Muscle layer of colon (tissue), 2 donors: ENCODE measurements around the gene MRPL9.
"Not testable (repeated sequence)": the region's sequence is repeated elsewhere in the genome, so short reads cannot be mapped to it uniquely, and the experiment has no call there.

Experiments used
- H3K27ac ChIP-seq: one replicate; pipeline ENCODE4 v1.7.0; 2013; ENCODE audit warnings: low read depth, mild to moderate bottlenecking, low read length, moderate library complexity
- H3K27me3 ChIP-seq, 2 donors: one replicate each; pipeline ENCODE4 v1.7.0; 2013; ENCODE audit warnings: low read length in 2 of 2, mild to moderate bottlenecking in 2 of 2; ENCODE audit not compliant: insufficient read depth in 2 of 2, control insufficient read depth in 1 of 2
- H3K36me3 ChIP-seq: one replicate; pipeline ENCODE4 v1.7.0; 2013; ENCODE audit warnings: mild to moderate bottlenecking, low read length; ENCODE audit not compliant: insufficient read depth
- H3K4me1 ChIP-seq: one replicate; pipeline ENCODE4 v1.7.0; 2013; ENCODE audit warnings: mild to moderate bottlenecking, low read length; ENCODE audit not compliant: insufficient read depth
- H3K4me3 ChIP-seq, 2 donors: one replicate each; pipeline ENCODE4 v1.7.0; 2013; ENCODE audit warnings: low read length in 2 of 2, low read depth in 1 of 2, mild to moderate bottlenecking in 1 of 2, moderate library complexity in 1 of 2
- H3K9ac ChIP-seq: one replicate; pipeline ENCODE4 v1.7.0; 2013; ENCODE audit warnings: low read length
- H3K9me3 ChIP-seq: one replicate; pipeline ENCODE4 v1.7.0; 2013; ENCODE audit warnings: mild to moderate bottlenecking, low read length
- donor health status: abdominal sarcoma.
- donor health status: Adenocarcinoma of cecum.

MRPL9 gene

GRCh38 chr1:151760597-151761385, 2.5 kb downstream of the MRPL9 start:
- H3K36me3 ChIP-seq = peaks cover 27% of the 10 kb centered on the region
- no peaks in the 10 kb centered on the region for H3K27me3 ChIP-seq

GRCh38 chr1:151759241-151759640, 4.1 kb downstream of the MRPL9 start:
- Histone ChIP-seq H3K9me3 (no peaks in the 10 kb centered on the region), H3K4me1 (peaks cover 6% of the 10 kb centered on the region), H3K27me3 (no peaks in the 10 kb centered on the region), H3K9ac (no peak overlapping the region), H3K4me3 (no peak overlapping the region), H3K36me3 (peaks cover 27% of the 10 kb centered on the region), H3K27ac (no peak overlapping the region)

More at GRCh38 chr1:151760597-151761385, 2.5 kb downstream of the MRPL9 start:
- H3K9me3 ChIP-seq = no peaks in the 10 kb centered on the region
- H3K4me1 ChIP-seq = peaks cover 9% of the 10 kb centered on the region
- H3K27ac ChIP-seq = no peak overlapping the region
- no peak overlapping the region for H3K4me3 ChIP-seq
- H3K9ac ChIP-seq = no peak overlapping the region

- Histone ChIP-seq H3K27ac (no peak overlapping the region), H3K9me3 (no peaks in the 10 kb centered on the region), H3K36me3 (peaks cover 22% of the 10 kb centered on the region), H3K27me3 (no peaks in the 10 kb centered on the region), H3K4me1 (no peaks in the 10 kb centered on the region), H3K4me3 (no peak overlapping the region), H3K9ac (no peak overlapping the region)
These were observed 7.0 kb downstream of the MRPL9 start for GRCh38 chr1:151756291-151756690.

DNA sequence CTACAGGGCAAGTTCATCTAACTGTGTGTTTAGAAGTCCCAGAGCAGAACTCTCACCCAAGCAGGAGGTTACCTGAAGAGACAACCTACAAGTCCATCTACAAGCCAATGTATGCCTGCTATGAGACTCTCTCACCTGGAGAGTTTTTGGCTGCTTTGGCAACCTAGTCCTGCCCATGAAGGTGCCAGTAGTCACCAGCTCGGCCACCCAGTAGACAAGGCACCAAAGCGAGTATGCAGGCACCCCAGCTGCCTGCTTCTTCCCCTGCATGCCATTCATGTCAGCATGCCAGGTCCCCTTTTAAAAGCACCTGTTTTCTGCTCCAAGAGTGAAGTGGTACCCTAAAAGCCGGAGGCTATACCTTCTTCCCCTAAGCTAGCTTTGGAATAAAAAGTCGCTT, 21.8 kb downstream of the MRPL9 start:
- H3K4me3 ChIP-seq = no peak overlapping the region
- H3K27me3 ChIP-seq = no peaks in the 10 kb centered on the region
- no peaks in the 10 kb centered on the region for H3K4me1 ChIP-seq
- no peak overlapping the region for H3K27ac ChIP-seq
- no peak overlapping the region for H3K9ac ChIP-seq
- H3K9me3 ChIP-seq = no peaks in the 10 kb centered on the region
- no peaks in the 10 kb centered on the region for H3K36me3 ChIP-seq

- no peak overlapping the region for H3K9ac ChIP-seq
- H3K4me1 ChIP-seq = no peaks in the 10 kb centered on the region
These were observed 23.5 kb downstream of the MRPL9 start for GRCh38 chr1:151739590-151740355.

DNA sequence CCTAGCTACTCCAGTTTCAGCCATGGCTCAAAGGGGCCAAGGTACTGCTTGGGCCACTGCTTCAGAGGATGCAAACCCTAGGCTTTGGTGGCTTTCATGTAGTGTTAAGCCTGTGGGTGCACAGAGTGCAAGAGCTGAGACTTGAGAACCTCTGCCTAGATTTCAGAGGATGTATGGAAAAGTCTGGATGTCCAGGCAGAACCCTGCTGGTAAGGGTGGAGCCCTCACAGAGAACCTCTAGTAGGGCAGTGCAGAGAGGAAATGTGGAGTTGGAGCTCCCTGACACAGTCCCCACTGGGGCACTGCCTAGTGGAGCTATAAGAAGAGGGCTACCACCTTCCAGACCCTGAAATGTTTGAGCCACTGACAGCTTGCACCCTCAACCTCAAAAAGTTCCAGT, 25.8 kb downstream of the MRPL9 start:
- H3K27ac ChIP-seq = no peak overlapping the region
- no peaks in the 10 kb centered on the region for H3K4me1 ChIP-seq
- H3K9ac ChIP-seq = no peak overlapping the region
- H3K36me3 ChIP-seq = no peaks in the 10 kb centered on the region
- no peaks in the 10 kb centered on the region for H3K27me3 ChIP-seq
- no peak overlapping the region for H3K4me3 ChIP-seq
- no peaks in the 10 kb centered on the region for H3K9me3 ChIP-seq

More at GRCh38 chr1:151739590-151740355, 23.5 kb downstream of the MRPL9 start:
- Histone ChIP-seq H3K36me3 (no peaks in the 10 kb centered on the region), H3K27ac (no peak overlapping the region), H3K4me3 (no peak overlapping the region), H3K9me3 (no peaks in the 10 kb centered on the region), H3K27me3 (no peaks in the 10 kb centered on the region)

DNA sequence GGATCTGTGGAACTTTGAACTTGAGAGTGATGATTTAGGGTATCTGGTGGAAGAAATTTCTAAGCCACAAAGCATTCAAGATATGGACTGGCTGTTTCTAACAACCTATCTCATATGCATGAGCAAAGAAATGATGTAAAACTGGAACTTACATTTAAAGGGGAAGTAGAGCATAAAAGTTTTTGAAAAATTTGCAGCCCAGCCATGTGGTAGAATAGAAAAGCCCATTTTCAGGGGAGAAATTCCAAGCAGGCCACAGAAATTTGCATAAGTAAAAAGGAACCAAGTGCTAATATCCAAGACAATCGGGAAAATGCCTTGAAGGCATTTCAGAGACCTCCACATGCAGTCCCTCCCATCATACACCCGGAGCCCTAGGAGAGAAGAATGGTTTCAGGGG, 26.3 kb downstream of the MRPL9 start:
- Histone ChIP-seq H3K9me3 (no peaks in the 10 kb centered on the region), H3K36me3 (no peaks in the 10 kb centered on the region), H3K9ac (no peak overlapping the region), H3K4me1 (no peaks in the 10 kb centered on the region), H3K27me3 (no peaks in the 10 kb centered on the region), H3K4me3 (no peak overlapping the region), H3K27ac (no peak overlapping the region)

GRCh38 chr1:151733995-151734394, 29.3 kb downstream of the MRPL9 start:
- not testable (repeated sequence) for H3K36me3 ChIP-seq, H3K9ac ChIP-seq, H3K4me1 ChIP-seq, H3K4me3 ChIP-seq, H3K27ac ChIP-seq, H3K27me3 ChIP-seq, H3K9me3 ChIP-seq

DNA sequence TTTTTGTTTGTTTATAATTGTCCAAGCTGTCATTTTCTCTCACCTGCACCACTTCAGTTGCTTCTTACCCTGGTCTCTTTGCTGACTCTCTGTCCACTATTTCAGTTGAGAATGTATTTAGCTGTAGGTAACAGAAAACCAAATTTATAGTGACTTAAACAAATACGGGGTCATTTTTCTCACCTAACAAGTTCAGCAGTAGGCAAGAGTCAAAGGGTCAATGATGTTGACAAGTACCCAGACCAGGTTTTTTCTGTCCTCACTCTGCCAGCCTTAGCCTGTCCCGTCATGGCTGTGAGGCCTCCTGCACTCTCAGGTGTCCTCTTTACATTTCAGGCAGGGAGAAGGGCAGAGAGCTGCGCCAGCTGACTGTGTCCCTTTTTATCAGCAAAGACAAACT, 30.2 kb downstream of the MRPL9 start:
- Histone ChIP-seq H3K36me3 (no peaks in the 10 kb centered on the region), H3K4me3 (no peak overlapping the region), H3K27ac (no peak overlapping the region), H3K27me3 (no peaks in the 10 kb centered on the region), H3K9ac (no peak overlapping the region), H3K4me1 (no peaks in the 10 kb centered on the region), H3K9me3 (no peaks in the 10 kb centered on the region)

GRCh38 chr1:151729966-151730291, 33.4 kb downstream of the MRPL9 start:
- Histone ChIP-seq H3K27me3 (peaks cover 0 to 5% of the 10 kb centered on the region in 2 donors), H3K9me3 (no peaks in the 10 kb centered on the region), H3K4me3 (no peak overlapping the region), H3K4me1 (peaks cover 7% of the 10 kb centered on the region), H3K27ac (no peak overlapping the region), H3K9ac (no peak overlapping the region), H3K36me3 (no peaks in the 10 kb centered on the region)

DNA sequence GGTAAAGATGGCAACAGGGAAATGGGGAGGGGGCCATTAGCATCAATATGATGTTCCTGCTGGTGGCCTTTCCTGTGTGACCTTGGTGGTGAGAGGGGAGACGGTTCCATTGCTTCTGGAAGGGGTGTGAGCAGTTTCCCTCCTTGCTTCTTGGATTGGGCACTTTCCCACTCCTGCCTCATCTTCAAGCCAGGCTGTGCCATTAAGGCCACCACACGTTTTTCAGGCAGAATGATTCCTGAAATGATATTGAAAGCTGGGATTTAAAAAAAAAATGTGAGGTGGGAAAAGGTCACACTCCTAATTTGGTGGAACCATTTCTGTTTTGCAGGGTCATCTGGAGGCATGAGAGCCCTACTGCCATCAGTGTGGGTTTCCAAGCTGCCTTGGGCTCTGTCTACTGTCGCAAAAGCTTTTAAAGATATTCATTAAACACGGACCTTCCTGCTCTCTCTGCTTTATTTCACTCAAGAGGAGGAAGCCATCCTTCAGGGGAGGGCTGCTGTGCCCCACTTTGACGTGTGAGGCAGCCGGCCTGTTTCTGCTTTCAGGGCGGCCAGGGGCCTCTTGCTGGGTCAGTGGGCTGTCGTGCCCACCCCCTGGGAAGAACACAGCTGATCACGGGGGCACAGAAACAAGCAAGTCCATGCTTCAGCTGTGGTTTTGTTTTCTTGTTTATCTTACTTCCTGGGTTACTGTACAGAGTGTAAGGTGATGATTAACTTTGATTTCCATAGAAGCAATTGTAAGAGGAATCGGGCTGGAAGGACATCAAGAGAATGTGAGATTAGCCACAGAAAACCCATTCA, 33.9 kb downstream of the MRPL9 start:
- no peaks in the 10 kb centered on the region for H3K9me3 ChIP-seq
- H3K9ac ChIP-seq = no peak overlapping the region
- H3K36me3 ChIP-seq = no peaks in the 10 kb centered on the region
- H3K4me3 ChIP-seq = no peak overlapping the region
- peaks cover 7% of the 10 kb centered on the region for H3K4me1 ChIP-seq
- peak overlapping the region; percentile 41 for H3K27ac ChIP-seq
- peaks cover 0 to 5% of the 10 kb centered on the region in 2 donors for H3K27me3 ChIP-seq
